AG04449 (cell line): Measurements from ENCODE around the gene CCDC33.

Experiments
- CTCF ChIA-PET: fragments of 350-600 bp; formaldehyde crosslinking; extraction: SDS; loops from one replicate; lab custom pipeline; 2021; ENCODE audit warnings: antibody characterized with exemption; lab: Yijun Ruan, JAX
- POLR2A ChIA-PET: fragments of 400-600, 350-600 bp; formaldehyde crosslinking; extraction: SDS; loops from one replicate; lab custom pipeline; 2020; ENCODE audit warnings: antibody characterized with exemption, inconsistent platforms; lab: Yijun Ruan, JAX
- DNase-seq: peaks from one replicate; pipeline ENCODE4 v3.0.0-alpha.2; 2010; ENCODE audit warnings: low read depth, low spot score
- H3K4me3 ChIP-seq: 2 replicates; pipeline ENCODE4 v1.5.1; 2011; ENCODE audit warnings: low read depth, mild to moderate bottlenecking, control low read depth, low read length
- CTCF ChIP-seq: IDR thresholded peaks from one replicate; pipeline ENCODE4 v1.5.1; 2011; ENCODE audit warnings: mild to moderate bottlenecking, moderate library complexity, low read length, control low read depth, inconsistent platforms; ENCODE audit not compliant: insufficient read depth; ENCODE audit errors: missing control alignments

The CCDC33 gene

GRCh38 chr15:74269362-74270035 lies 33.4 kb downstream of the CCDC33 start:
- ChIA-PET POLR2A (no interaction called here), CTCF (interaction anchor here (1.1 kb wide), 1 partner anchor 40 kb away, joined by 3 read pairs; no protein-coding TSS in a partner anchor)
- TF ChIP-seq CTCF = no peak
- no peak for DNase-seq
- H3K4me3 ChIP-seq = no peak overlapping the region

- no peak for DNase-seq
- ChIA-PET CTCF (no interaction called here), POLR2A (no interaction called here)
- TF ChIP-seq CTCF = no peak
- H3K4me3 ChIP-seq = no peak overlapping the region
These were observed 34.0 kb downstream of the CCDC33 start for GRCh38 chr15:74270155-74270554.

GRCh38 chr15:74270854-74271520 lies 34.9 kb downstream of the CCDC33 start:
- CTCF ChIA-PET = no interaction called here
- POLR2A ChIA-PET = no interaction called here
- no peak for DNase-seq
- no peak overlapping the region for H3K4me3 ChIP-seq
- TF ChIP-seq CTCF = no peak

- no peak for TF ChIP-seq CTCF
- ChIA-PET CTCF (no interaction called here), POLR2A (no interaction called here)
- H3K4me3 ChIP-seq = no peak overlapping the region
- DNase-seq = no peak
These were observed 36.7 kb downstream of the CCDC33 start for GRCh38 chr15:74272812-74273211.

GRCh38 chr15:74274470-74275038 lies 38.4 kb downstream of the CCDC33 start:
- POLR2A ChIA-PET = no interaction called here
- DNase-seq = no peak
- H3K4me3 ChIP-seq = no peak overlapping the region
- no peak for TF ChIP-seq CTCF
- CTCF ChIA-PET = no interaction called here

- no peak for DNase-seq
- H3K4me3 ChIP-seq = no peak overlapping the region
- no peak for TF ChIP-seq CTCF
- POLR2A ChIA-PET = no interaction called here
- CTCF ChIA-PET = no interaction called here
These were observed 39.8 kb downstream of the CCDC33 start for GRCh38 chr15:74275957-74276356.
